AG20443 (cell line): Measurements from ENCODE around the gene ADSS2.

Experiments
- DNase-seq: peaks from one replicate; pipeline ENCODE4 v3.0.0; 2012; ENCODE audit warnings: low spot score, mixed read lengths

The ADSS2 gene

GRCh38 chr1:244445320-244446181 is 6.2 kb downstream of the ADSS2 start:
- DNase-seq = peak; percentile 21

- no peak for DNase-seq
Measured at GRCh38 chr1:244444854-244445253, 6.9 kb downstream of the ADSS2 start.

GRCh38 chr1:244442850-244443249 is 8.9 kb downstream of the ADSS2 start:
- DNase-seq = no peak

- DNase-seq = no peak
Measured at GRCh38 chr1:244439391-244440032, 12.2 kb downstream of the ADSS2 start.

DNA sequence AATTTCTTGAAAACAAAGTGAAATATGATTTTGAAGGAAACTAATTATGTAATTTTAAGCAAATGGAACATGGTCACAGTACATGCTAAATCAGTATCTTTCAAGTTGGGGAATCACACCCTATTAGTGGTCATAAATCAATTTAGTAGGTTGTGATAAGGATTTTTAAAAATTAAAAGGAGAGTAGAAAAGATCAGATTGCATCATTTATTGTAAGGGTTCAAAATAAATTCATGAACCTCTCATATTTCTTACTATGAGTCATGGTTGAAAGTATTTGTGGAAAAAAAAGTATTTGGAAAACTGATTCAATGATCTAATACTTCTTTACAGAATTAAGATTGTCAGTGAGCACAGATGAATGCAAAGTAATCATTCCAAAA is 14.6 kb downstream of the ADSS2 start:
- peak; percentile 20 for DNase-seq

- DNase-seq = no peak
Measured at GRCh38 chr1:244436336-244437085, 15.2 kb downstream of the ADSS2 start.

DNA sequence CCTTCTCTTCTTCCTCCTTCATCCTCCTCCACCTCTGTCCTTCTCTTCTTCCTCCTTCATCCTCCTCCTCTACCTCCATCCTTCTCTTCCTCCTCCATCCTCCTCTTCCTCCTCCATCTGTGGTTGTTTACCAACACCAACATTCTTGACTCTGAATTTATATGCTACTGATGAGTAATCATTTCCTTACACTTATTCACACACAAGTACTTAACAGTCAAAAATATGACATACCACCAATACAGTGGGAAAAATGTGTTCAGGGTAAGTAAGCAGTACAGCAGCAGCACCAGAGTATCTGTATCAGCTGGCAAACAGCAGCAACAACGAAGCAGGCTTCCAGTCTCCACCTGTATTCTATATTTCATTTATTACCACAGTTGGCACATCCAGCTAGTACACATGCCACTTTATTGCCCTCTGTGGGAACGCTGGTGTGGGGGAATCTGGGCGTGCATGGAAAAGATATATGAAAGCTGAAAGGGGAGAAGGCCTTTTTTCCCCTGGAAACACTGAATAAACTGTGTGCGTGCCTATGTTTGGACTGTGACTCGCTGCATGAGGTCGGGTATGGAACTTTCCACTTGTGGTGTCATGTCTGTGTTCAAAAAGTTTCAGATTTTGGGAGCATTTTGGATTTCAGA is 16.0 kb downstream of the ADSS2 start:
- peak; percentile 47 for DNase-seq

DNA sequence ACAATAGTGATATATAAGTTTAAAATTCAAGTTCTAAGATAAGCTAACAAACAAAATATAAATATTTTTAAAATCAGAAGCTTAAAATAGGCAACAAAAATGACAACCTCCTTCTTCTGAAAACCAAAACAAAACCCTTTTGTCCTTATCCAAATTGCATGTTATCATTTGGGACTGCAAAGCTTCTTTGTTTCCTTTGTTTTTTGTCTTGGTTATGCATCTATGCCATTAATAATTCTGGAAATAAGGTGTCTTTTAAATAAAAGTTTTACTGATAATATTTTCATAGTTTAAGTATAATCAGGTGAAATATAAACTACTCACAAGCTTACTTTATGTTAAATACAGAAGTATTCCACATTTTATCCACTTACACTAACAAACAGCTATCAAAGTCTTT is 20.5 kb downstream of the ADSS2 start:
- DNase-seq = no peak

DNA sequence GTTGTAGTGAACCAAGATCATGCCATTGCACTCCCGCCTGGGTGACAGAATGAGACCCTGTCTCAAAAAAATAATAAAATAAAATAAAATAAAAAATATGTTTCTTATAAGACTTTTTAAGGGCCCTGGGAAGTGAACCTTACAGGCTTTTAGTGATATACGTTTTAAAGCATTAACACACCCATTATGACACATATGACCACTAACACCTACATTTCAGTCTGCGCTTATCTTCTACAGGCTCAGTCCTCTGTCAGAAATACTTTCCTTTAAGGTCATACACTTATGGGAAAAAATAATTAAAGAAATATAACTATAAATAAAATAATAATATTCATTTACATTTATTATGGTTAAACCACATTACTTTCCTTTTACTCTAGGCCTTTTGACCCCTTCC is 21.9 kb downstream of the ADSS2 start:
- no peak for DNase-seq

DNA sequence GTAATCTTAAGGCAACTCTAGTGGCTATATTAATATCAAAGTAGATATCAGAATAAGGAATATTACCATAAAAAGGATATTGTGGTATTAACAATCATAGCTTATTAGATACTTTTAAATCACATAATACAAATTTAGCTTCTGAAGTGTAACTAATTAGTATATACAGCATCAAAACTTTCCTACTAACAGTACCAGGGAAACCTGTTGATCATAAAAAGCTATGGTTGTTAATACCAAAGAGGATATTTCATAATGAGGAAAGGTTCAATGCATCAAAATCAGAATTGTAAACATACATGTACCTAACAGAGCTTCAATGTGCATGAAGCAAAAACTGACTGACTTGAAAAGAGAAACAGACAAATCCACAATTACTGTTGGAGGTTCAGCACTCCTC is 24.1 kb downstream of the ADSS2 start:
- no peak for DNase-seq

DNA sequence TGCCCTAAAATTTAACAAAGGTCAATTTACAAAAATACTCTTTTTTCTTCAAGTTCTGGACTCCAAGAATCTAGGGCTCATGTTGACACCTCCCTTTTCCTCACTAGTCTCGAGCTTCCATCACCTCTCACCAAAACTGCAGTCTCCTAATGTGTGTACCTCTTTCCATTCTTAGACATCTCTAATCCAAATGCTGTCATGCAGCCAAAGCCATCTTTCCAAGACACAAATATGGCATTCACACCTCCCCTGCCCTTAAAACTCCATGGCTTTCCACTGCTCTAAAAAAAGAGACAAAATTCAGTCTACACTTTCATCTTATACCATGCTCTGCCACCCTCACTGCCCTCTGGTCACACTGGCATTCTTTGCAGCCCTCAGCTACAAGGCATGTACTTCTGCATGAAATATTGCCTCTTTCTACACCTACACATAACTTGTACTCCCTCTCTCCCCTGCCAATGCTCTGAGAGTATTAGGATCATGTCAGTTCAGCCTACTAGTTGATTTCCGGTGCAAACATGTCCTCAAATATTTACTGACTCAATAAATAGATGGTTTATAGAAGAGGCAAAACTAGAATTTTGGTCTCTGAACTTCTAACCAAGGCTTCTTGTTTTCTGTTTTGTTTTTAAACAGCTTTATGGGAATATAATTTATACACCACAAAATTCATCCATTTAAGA is 26.9 kb downstream of the ADSS2 start:
- DNase-seq = no peak

DNA sequence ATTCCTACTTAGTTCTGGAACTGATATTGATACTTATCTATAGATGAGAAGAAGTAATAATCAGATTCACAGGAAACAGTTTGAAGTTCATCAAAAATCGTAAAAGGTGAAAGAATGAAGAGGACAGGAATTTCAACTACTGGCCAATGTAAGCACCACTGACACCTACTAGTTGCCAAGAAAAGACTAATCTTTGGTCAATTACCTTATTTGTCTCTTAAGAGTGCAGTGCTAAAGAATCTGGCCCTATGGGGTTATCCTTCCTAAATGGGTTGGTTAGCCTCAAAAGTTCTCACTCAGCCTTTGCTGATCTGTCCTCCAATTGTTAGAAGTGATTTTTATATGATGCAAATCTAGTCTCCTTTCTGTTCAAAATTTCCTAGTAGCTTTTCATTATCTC is 29.5 kb downstream of the ADSS2 start:
- no peak for DNase-seq

DNA sequence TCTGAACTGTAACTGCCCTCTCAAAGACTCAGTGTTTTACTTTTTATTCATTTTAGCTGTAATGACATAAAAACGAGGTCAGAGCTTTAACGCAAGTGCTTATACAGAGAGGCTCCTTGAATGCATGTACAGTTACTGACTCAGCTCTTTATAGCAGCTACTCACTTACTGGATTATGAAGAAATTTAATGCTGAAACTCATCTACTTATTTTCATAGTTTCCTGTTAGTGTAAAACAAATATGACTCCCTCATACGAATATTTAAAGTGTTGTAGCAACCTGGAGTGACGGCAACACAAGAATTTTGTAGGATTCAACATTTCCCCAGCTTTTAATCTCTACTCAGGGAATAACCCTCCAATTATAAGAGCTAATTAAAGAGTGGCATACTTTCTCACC is 32.7 kb downstream of the ADSS2 start:
- no peak for DNase-seq

DNA sequence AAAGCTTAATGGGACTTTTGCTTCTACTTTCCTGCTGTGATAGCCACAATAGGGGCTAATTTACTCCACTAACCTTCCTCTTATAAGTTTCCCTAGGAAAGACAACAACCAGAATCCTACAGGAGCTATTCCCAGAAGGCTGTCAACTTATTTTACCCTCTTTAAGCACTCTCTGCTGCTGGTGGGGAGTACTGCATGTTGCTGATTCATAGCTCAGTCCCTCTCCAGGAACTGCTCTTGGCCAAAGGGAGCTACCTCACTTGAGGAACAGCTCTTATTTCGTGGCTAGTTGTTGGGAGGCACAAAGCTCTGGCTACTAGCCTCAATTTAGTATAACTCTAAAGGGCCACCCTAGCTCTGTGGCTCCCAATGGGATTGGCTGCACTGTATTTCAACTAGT is 37.2 kb downstream of the ADSS2 start:
- peak; percentile 63 for DNase-seq

DNA sequence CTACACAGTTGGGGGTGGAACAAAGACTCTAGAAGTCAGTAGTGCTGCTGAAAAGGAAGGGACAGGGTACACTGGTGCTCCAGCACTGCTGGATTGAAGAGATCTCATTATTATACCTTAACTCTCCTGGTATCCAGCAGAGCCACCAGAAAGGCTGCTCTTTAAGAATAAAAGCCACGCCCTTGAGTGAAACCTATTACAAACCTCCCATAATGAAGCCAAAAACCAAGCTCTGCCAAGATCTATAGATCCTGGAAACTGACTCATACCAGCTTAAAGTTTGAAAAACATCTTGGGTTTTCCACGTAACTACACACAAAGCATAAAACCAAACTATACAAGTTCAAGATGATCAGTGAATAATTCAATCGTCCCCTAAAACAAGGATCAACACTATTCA is 38.0 kb downstream of the ADSS2 start:
- DNase-seq = no peak

GRCh38 chr1:244412176-244412575 is 39.5 kb downstream of the ADSS2 start:
- DNase-seq = no peak

GRCh38 chr1:244409701-244410100 is 42.0 kb downstream of the ADSS2 start:
- DNase-seq = no peak

- DNase-seq = no peak
Measured at GRCh38 chr1:244406337-244406736, 45.4 kb downstream of the ADSS2 start.

- DNase-seq = no peak
Measured at GRCh38 chr1:244405856-244406255, 45.9 kb downstream of the ADSS2 start.

DNA sequence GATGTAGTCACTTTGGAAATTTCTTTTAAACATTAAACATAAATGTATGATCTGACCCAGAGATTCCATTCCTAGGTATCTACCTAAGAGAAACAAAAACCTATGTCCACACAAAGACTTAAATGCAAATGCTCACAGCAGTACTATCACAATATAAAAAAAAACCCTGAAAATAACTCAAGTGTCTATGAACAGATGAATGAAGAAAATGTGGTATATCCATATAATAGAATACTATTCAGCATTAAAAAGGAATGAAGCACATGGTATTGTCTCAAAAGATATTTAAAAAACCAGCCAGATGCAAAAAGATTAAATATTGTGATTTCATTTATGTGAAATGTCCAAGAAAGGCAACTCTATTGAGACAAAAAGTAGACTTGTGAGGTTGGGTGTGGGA is 48.3 kb downstream of the ADSS2 start:
- no peak for DNase-seq

- no peak for DNase-seq
Measured at GRCh38 chr1:244400974-244401373, 50.7 kb downstream of the ADSS2 start.

- no peak for DNase-seq
Measured at GRCh38 chr1:244397131-244397530, 54.6 kb downstream of the ADSS2 start.
